ENCODE measurements around the gene CDK2. TPM values are rescaled to one million over a fixed set of nuclear protein-coding genes. Genes with fewer than 3 reads are reported as not detected.

CDK2 gene
- total RNA-seq, 1 experiment from 2014 or later, result 23.8 TPM

DNA sequence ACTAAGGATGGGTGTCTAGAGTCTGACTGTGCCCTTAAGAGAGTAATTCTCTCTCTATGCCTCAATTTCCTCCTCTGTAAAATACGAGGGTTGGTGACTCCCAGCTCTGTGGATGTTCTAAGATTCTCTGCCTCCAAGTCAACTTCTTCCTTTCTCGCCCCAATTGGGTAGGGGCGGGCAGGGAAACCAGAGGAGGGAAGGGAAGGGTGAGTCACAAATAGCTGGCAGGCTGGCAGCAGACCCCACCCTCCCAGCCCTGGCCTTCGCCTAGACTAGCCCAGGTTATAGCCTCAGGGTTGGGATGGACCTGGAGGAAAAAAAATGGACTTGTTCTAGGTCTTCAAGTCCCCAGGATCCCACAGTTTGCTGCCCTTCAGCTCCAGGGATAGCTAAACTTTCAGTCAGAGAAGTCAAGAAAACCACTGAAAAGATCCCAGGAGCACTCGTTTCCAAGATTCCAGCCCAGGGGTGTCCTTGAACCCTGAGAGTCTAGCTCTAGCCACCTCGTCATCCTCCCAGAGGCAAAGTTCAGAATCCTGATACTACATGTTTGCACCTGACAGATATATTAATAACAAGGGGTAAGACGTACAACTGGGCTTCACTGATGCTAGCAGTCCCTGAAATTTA lies 33.3 kb upstream of the CDK2 start:
- H3K27me3 Mint-ChIP-seq (ENCODE audit: insufficient read depth, unreplicated experiment), result no peaks in the 10 kb centered on the region
- intact Hi-C loops (cut with micrococcal nuclease), result loop anchor here (2.0 kb wide), 1 partner anchor 40 kb away; no protein-coding TSS in a partner anchor
- TF ChIP-seq, protein P1, sequence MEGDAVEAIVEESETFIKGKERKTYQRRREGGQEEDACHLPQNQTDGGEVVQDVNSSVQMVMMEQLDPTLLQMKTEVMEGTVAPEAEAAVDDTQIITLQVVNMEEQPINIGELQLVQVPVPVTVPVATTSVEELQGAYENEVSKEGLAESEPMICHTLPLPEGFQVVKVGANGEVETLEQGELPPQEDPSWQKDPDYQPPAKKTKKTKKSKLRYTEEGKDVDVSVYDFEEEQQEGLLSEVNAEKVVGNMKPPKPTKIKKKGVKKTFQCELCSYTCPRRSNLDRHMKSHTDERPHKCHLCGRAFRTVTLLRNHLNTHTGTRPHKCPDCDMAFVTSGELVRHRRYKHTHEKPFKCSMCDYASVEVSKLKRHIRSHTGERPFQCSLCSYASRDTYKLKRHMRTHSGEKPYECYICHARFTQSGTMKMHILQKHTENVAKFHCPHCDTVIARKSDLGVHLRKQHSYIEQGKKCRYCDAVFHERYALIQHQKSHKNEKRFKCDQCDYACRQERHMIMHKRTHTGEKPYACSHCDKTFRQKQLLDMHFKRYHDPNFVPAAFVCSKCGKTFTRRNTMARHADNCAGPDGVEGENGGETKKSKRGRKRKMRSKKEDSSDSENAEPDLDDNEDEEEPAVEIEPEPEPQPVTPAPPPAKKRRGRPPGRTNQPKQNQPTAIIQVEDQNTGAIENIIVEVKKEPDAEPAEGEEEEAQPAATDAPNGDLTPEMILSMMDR (IDR thresholded peaks at IDR 0.05; ENCODE audit: unreplicated experiment), result no peak
- ChIA-PET POLR2A (interaction anchor here (0.6 to 12.6 kb wide), 39 partner anchors 9 to 1777 kb away, joined by 3 to 207 read pairs (median 4); partner anchors contain the start of genes CBX5, CD63, DNAJC14 and ESYT1), CTCF (interaction anchor here (0.6 to 2.7 kb wide), 16 partner anchors 9 to 203 kb away, joined by 3 to 8 read pairs (median 4); partner anchors contain the start of genes DNAJC14, ORMDL2 and SARNP)
- peak overlapping the region; percentile 79 for H3K4me3 Mint-ChIP-seq (ENCODE audit: unreplicated experiment)
- peaks cover 39% of the 10 kb centered on the region for H3K36me3 Mint-ChIP-seq (ENCODE audit: insufficient read depth, unreplicated experiment)
- no TSS peak for BruUV-seq (replicated peaks)
- peak overlapping the region; percentile 89 for H3K27ac Mint-ChIP-seq (ENCODE audit: low read depth, unreplicated experiment)
- peaks cover 59% of the 10 kb centered on the region for H3K4me1 Mint-ChIP-seq (ENCODE audit: insufficient read depth, unreplicated experiment)
- DNase-seq (ENCODE audit: unreplicated experiment), result peak; percentile 95
- no peaks in the 10 kb centered on the region for H3K9me3 Mint-ChIP-seq (ENCODE audit: unreplicated experiment)

DNA sequence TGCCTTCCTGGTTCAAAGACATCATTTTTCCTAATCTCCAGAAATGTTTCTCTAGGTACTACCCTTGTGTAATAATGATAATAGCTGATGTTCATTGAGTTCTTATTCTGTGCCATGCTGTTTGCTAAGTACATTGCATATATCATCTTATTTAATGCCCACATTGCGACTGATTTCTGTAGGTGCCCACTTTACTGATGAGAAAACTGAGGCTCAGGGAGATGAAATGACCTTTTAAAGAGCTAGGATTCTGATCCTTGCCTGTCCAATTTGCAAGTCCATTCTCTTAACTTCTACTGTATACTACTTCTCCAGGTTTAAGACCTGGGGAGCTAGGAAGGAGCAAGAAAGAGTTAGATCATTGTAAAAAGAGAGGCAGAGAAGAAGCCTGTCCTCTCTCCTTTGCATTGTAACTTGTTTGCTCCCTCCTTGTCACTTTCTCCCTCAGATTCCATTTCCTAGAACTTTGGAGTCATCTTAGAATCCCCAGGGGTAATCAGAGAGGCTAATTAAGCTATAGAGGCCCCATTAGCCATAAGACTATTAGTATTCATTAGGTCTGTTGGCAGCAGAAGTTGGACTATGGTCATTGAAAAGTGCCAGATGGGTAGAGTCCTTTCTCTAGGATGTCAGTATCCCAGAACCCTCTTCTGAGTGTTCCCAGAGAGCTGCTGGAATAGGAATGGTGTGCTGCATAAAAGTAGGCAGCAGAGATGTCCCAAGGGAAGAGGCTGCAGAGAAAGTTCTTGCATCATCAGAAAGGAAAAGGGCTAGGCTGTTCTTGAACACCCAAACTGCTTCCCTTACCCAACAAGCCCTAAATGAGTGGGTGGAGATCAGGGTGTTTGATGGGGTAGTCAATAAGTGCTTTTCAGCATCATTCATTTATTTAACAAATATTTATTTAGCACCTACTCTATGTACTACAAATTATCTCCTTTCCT lies 32.6 kb upstream of the CDK2 start:
- POLR2A ChIA-PET, result interaction anchor here (0.6 to 12.6 kb wide), 34 partner anchors 10 to 1776 kb away, joined by 3 to 207 read pairs (median 5); partner anchors contain the start of genes CBX5, DNAJC14, ESYT1 and GDF11
- Mint-ChIP-seq H3K4me3 (ENCODE audit: unreplicated experiment) (peak overlapping the region; percentile 79), H3K9me3 (ENCODE audit: unreplicated experiment) (no peaks in the 10 kb centered on the region), H3K27me3 (ENCODE audit: insufficient read depth, unreplicated experiment) (no peaks in the 10 kb centered on the region), H3K36me3 (ENCODE audit: insufficient read depth, unreplicated experiment) (peaks cover 46% of the 10 kb centered on the region), H3K4me1 (ENCODE audit: insufficient read depth, unreplicated experiment) (peaks cover 66% of the 10 kb centered on the region), H3K27ac (ENCODE audit: low read depth, unreplicated experiment) (peak overlapping the region; percentile 89)
- intact Hi-C loops (cut with micrococcal nuclease), result loop anchor here (2.0 kb wide), 1 partner anchor 39 kb away; no protein-coding TSS in a partner anchor
- DNase-seq (ENCODE audit: unreplicated experiment), result no peak
- no TSS peak for BruUV-seq (replicated peaks)
- CTCF ChIA-PET, result interaction anchor here (0.5 to 8.0 kb wide), 17 partner anchors 6 to 196 kb away, joined by 3 to 108 read pairs (median 4); partner anchors contain the start of genes DGKA, DNAJC14, ORMDL2 and PYM1
- TF ChIP-seq, protein P1 (IDR thresholded peaks at IDR 0.05; ENCODE audit: unreplicated experiment), result no peak

DNA sequence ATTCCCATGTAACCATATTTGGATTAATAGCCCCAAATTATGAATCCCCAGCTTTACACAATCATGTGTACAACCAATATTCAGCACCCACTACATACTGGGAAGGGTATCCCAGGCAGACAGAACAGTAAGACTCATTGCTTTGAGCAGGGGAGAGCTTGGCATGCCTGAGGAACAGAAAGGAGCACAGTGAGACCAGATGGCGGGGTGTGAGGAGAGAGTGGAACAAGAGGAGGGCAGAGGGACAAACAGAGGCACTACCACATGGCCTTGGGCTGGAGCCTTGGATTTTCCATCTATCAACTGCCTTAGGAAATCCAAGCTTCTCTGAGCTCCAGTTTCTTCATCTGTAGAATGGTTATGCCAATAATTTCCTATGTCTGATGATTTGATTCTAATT lies 31.9 kb upstream of the CDK2 start:
- DNase-seq (ENCODE audit: unreplicated experiment), result no peak
- BruUV-seq (replicated peaks), result no TSS peak
- intact Hi-C loops (cut with micrococcal nuclease), result no loop called here
- peak overlapping the region; percentile 79 for H3K27ac Mint-ChIP-seq (ENCODE audit: low read depth, unreplicated experiment)
- TF ChIP-seq, protein P1 (IDR thresholded peaks at IDR 0.05; ENCODE audit: unreplicated experiment), result no peak
- H3K4me3 Mint-ChIP-seq (ENCODE audit: unreplicated experiment), result no peak overlapping the region
- no peaks in the 10 kb centered on the region for H3K9me3 Mint-ChIP-seq (ENCODE audit: unreplicated experiment)
- H3K27me3 Mint-ChIP-seq (ENCODE audit: insufficient read depth, unreplicated experiment), result no peaks in the 10 kb centered on the region
- H3K4me1 Mint-ChIP-seq (ENCODE audit: insufficient read depth, unreplicated experiment), result peaks cover 73% of the 10 kb centered on the region
- ChIA-PET CTCF (interaction anchor here (1.0 to 8.0 kb wide), 8 partner anchors 7 to 196 kb away, joined by 3 to 108 read pairs (median 4); partner anchors contain the start of genes DGKA, ORMDL2 and PYM1), POLR2A (interaction anchor here (0.6 to 12.6 kb wide), 10 partner anchors 9 to 115 kb away, joined by 3 to 207 read pairs (median 11); partner anchors contain the start of genes DNAJC14, ORMDL2, RAB5B and SARNP)
- peaks cover 47% of the 10 kb centered on the region for H3K36me3 Mint-ChIP-seq (ENCODE audit: insufficient read depth, unreplicated experiment)
